ENCODE measurements around the gene MATN4. TPM values are rescaled to one million over a fixed set of nuclear protein-coding genes. Genes with fewer than 3 reads are reported as not detected.

Gene MATN4
- total RNA-seq, 4 donors from 2014 or later: 5.6 TPM; not detected in 3

DNA sequence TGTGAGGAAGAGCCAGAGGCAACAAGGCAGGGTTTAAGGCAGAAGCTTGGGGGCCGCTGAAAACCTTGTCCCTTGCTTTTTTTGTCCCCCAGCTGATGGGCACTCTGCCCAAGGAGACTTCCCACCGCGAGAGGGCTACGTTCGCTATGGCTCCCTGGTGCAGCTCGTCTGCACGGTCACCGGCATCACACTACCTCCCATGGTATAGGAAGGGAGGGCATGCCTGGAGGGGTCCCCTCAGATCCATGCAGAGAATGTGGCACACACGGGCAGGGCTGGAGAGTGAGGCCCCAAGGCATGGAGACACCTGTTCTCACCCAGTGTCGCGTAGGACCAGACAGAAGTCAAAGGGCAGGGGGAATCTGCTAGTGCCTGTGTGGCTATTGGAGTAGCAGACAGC is 5.8 kb upstream of the MATN4 start:
- Histone ChIP-seq H3K27ac (no peak overlapping the region), H3K27me3 (peaks cover 0 to 7% of the 10 kb centered on the region in 2 donors), H3K9me3 (no peaks in the 10 kb centered on the region), H3K4me1 (no peaks in the 10 kb centered on the region), H3K36me3 (no peaks in the 10 kb centered on the region), H3K4me3 (no peak overlapping the region)
- no peak for TF ChIP-seq POLR2A (IDR thresholded peaks at IDR 0.05)
- TF ChIP-seq, protein P1, sequence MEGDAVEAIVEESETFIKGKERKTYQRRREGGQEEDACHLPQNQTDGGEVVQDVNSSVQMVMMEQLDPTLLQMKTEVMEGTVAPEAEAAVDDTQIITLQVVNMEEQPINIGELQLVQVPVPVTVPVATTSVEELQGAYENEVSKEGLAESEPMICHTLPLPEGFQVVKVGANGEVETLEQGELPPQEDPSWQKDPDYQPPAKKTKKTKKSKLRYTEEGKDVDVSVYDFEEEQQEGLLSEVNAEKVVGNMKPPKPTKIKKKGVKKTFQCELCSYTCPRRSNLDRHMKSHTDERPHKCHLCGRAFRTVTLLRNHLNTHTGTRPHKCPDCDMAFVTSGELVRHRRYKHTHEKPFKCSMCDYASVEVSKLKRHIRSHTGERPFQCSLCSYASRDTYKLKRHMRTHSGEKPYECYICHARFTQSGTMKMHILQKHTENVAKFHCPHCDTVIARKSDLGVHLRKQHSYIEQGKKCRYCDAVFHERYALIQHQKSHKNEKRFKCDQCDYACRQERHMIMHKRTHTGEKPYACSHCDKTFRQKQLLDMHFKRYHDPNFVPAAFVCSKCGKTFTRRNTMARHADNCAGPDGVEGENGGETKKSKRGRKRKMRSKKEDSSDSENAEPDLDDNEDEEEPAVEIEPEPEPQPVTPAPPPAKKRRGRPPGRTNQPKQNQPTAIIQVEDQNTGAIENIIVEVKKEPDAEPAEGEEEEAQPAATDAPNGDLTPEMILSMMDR (IDR thresholded peaks at IDR 0.05): no peak
- no peak for DNase-seq
- intact Hi-C loops (cut with DNase I; ENCODE audit: low total_unique reads): loop anchor here (10.0 kb wide), 1 partner anchor 451 kb away; no protein-coding TSS in a partner anchor

GRCh38 chr20:45313065-45313695 is 5.1 kb upstream of the MATN4 start:
- no peak overlapping the region for H3K27ac ChIP-seq
- H3K27me3 ChIP-seq: peaks cover 0 to 7% of the 10 kb centered on the region in 2 donors
- no peaks in the 10 kb centered on the region for H3K4me1 ChIP-seq
- no peak for TF ChIP-seq POLR2A (IDR thresholded peaks at IDR 0.05)
- TF ChIP-seq, protein P1 (IDR thresholded peaks at IDR 0.05): no peak
- intact Hi-C loops (cut with DNase I; ENCODE audit: low total_unique reads): loop anchor here (10.0 kb wide), 1 partner anchor 452 kb away; no protein-coding TSS in a partner anchor
- no peaks in the 10 kb centered on the region for H3K9me3 ChIP-seq
- H3K36me3 ChIP-seq: no peaks in the 10 kb centered on the region
- H3K4me3 ChIP-seq: no peak overlapping the region
- DNase-seq: no peak

GRCh38 chr20:45312241-45312640 is 4.1 kb upstream of the MATN4 start:
- Histone ChIP-seq H3K27me3 (peaks cover 0 to 7% of the 10 kb centered on the region in 2 donors), H3K27ac (no peak overlapping the region), H3K36me3 (no peaks in the 10 kb centered on the region), H3K4me1 (no peaks in the 10 kb centered on the region), H3K9me3 (no peaks in the 10 kb centered on the region), H3K4me3 (no peak overlapping the region)
- intact Hi-C loops (cut with DNase I; ENCODE audit: low total_unique reads): loop anchor here (10.0 kb wide), 1 partner anchor 453 kb away; no protein-coding TSS in a partner anchor
- no peak for DNase-seq
- no peak for TF ChIP-seq POLR2A (IDR thresholded peaks at IDR 0.05)
- TF ChIP-seq, protein P1 (IDR thresholded peaks at IDR 0.05): no peak

- H3K4me1 ChIP-seq: peaks cover 0 to under 1% of the 10 kb centered on the region in 2 donors
- intact Hi-C loops (cut with DNase I; ENCODE audit: low total_unique reads): loop anchor here (10.0 kb wide), 1 partner anchor 453 kb away; no protein-coding TSS in a partner anchor
- DNase-seq: peak; percentile 28 to 31
- H3K36me3 ChIP-seq: no peaks in the 10 kb centered on the region
- H3K27ac ChIP-seq: no peak overlapping the region
- H3K9me3 ChIP-seq: no peaks in the 10 kb centered on the region
- peaks cover 0 to 11% of the 10 kb centered on the region in 2 donors for H3K27me3 ChIP-seq
- H3K4me3 ChIP-seq: no peak overlapping the region
- TF ChIP-seq, protein P1 (IDR thresholded peaks at IDR 0.05): peak; percentile 54 to 64 (median 59)
- no peak for TF ChIP-seq POLR2A (IDR thresholded peaks at IDR 0.05)
Observed at GRCh38 chr20:45311589-45312211, 3.6 kb upstream of the MATN4 start.

- no peaks in the 10 kb centered on the region for H3K9me3 ChIP-seq
- H3K4me1 ChIP-seq: peaks cover 0 to 5% of the 10 kb centered on the region in 2 donors
- no peaks in the 10 kb centered on the region for H3K36me3 ChIP-seq
- no peak for DNase-seq
- TF ChIP-seq, protein P1 (IDR thresholded peaks at IDR 0.05): no peak
- TF ChIP-seq POLR2A (IDR thresholded peaks at IDR 0.05): no peak
- H3K27me3 ChIP-seq: peaks cover 0 to 18% of the 10 kb centered on the region in 2 donors
- H3K27ac ChIP-seq: no peak overlapping the region
- intact Hi-C loops (cut with DNase I; ENCODE audit: low total_unique reads): no loop called here
- H3K4me3 ChIP-seq: no peak overlapping the region
Observed at GRCh38 chr20:45309075-45309474, 976 bp upstream of the MATN4 start.

Data from uterus (tissue), 4 donors.